Right renal pelvis (tissue), 4 donors: ENCODE results near the gene PDCL3. TPM values are rescaled to one million over a fixed set of nuclear protein-coding genes. Genes with fewer than 3 reads are reported as not detected.

Source experiments
- DNase-seq, 4 donors: peaks; one replicate each; pipeline ENCODE4 v3.0.0-alpha.2; 2013; ENCODE audit warnings: low read depth in 4 of 4, low spot score in 3 of 4, missing footprints in 1 of 4
- polyA plus RNA-seq, 4 donors: library from polyadenylated mRNA; unstranded; fragments of 120-200 nt; gene quantifications; one replicate each; pipeline ENCODE4 v1.2.1, GENCODE V29; 2013; ENCODE audit not compliant: insufficient read length in 4 of 4

The PDCL3 gene
- polyA plus RNA-seq, 4 donors: 36.1 to 43.1 (median 39.8) TPM

- DNase-seq: peak; percentile 36 to 51 (median 45)
Observed at GRCh38 chr2:100610381-100610831, 47.6 kb downstream of the PDCL3 start.

- DNase-seq: no peak
Observed at GRCh38 chr2:100611079-100612029, 48.6 kb downstream of the PDCL3 start.

GRCh38 chr2:100612388-100613000 lies 49.7 kb downstream of the PDCL3 start:
- no peak for DNase-seq

GRCh38 chr2:100613719-100614118 lies 50.9 kb downstream of the PDCL3 start:
- DNase-seq: no peak

- DNase-seq: no peak
Observed at GRCh38 chr2:100614455-100615000, 51.7 kb downstream of the PDCL3 start.

GRCh38 chr2:100615471-100615870 lies 52.7 kb downstream of the PDCL3 start:
- no peak for DNase-seq

GRCh38 chr2:100615886-100616285 lies 53.1 kb downstream of the PDCL3 start:
- no peak for DNase-seq

GRCh38 chr2:100616841-100617390 lies 54.1 kb downstream of the PDCL3 start:
- DNase-seq: no peak

- DNase-seq: no peak
Observed at GRCh38 chr2:100619951-100620350, 57.2 kb downstream of the PDCL3 start.

GRCh38 chr2:100620481-100620880 lies 57.7 kb downstream of the PDCL3 start:
- DNase-seq: no peak

GRCh38 chr2:100621371-100621951 lies 58.7 kb downstream of the PDCL3 start:
- no peak for DNase-seq

GRCh38 chr2:100623033-100623715 lies 60.4 kb downstream of the PDCL3 start:
- DNase-seq: no peak

GRCh38 chr2:100623930-100624329 lies 61.1 kb downstream of the PDCL3 start:
- no peak for DNase-seq

GRCh38 chr2:100624536-100624935 lies 61.7 kb downstream of the PDCL3 start:
- no peak for DNase-seq

GRCh38 chr2:100625717-100626116 lies 62.9 kb downstream of the PDCL3 start:
- DNase-seq: no peak

Other genes starting within 250 kb of the PDCL3 start
- gene LONRF2, start 240.5 kb upstream of the PDCL3 start, polyA plus RNA-seq: 1 to 10 TPM; 2.8 to 3.7 (median 3.1) TPM
- gene CHST10, start 145.3 kb upstream of the PDCL3 start, polyA plus RNA-seq: 10 to 100 TPM; 21.4 to 23.8 (median 22.6) TPM
- gene NMS, start 92.5 kb upstream of the PDCL3 start, polyA plus RNA-seq: not detected